Stimulated activated CD4-positive, alpha-beta T cell treated with anti-CD3 and anti-CD28 coated beads, Interleukin-2, amount 100 ng/mL, for 48 hours (primary cell): ENCODE results near the gene FAM124A.
"Not testable (repeated sequence)": the region's sequence is repeated elsewhere in the genome, so short reads cannot be mapped to it uniquely, and the experiment has no call there.

Experiments
- DNase-seq, 2 donors: peaks; one replicate each; pipeline ENCODE4 v3.0.0-alpha.2; 2020

FAM124A gene

GRCh38 chr13:51275101-51275500, 52.9 kb downstream of the FAM124A start:
- no peak for DNase-seq

GRCh38 chr13:51276636-51277035, 54.4 kb downstream of the FAM124A start:
- no peak for DNase-seq

DNA sequence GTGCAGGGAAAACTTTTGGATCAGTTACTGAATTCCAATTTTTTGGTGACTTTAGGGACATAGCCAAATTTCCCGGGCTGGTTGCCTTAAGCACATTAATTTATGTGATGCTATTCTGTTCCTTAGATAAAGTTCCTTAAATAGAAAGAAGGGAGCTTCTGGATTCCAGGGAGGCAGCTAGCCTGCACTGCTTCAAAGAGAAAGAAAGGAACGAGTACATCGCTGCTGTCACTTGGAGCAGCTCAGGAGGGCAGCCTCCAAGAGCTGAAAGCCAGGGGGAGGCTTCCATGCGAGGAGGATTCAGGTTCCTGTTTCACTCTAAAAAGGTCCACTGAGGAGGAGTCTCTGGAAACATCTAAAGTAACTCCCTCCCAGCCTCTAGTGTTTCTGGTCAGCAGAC, 55.7 kb downstream of the FAM124A start:
- no peak for DNase-seq

DNA sequence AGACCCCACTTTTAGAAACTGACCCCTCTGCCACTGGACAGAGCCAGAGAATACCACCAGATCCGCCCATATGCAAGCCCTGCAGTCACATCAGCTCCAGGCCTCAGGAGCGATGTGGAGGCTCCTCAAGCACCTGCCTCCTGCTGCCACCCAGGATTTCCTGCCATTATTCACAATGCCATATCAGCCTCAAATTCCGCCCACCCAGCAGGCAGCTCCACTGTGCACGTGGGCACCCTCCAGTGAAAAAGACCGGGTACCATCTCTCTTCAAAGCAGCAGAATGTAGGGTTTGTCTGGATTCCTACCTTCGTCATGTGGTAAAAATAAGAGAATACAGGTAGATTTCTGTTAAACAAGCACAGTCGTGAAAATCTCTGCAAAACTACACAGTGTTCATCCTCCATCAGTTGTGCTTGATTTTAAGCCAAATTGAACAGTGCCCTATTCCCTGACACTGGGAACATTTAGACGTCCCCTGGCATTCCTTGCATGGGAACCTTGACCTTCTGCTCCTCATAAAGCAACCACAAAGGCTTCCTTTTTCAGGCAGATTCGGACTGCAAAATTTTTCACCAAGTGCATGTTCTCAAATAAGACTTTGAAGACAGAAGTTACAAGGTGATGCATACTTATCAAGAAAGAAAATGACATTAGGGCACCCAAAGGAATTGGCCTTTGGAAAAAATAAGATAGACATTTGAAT, 56.4 kb downstream of the FAM124A start:
- DNase-seq, result no peak

DNA sequence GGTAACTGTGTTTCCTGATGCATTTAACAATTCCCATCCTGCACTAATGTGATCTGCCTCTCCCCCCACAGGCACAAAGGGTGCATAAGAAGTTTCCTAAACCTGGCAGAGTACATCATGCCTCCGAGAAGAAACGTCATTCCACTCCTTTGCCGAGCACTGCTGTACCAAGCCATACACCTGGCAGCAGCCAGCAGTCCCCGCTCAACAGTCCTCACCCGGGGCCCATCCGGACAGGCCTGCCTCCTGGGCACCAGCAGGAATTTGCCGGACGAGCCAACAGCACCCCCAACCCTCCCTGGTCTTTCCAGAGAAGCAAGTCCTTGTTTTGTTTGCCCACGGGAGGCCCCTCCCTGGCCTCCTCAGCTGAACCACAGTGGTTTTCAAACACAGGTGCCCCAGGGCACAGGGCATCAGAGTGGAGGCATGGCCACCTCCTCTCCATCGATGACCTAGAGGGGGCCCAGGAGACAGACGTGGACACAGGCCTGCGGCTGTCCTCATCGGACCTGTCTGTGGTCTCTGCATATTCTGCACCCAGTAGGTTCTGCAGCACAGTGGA, 58.3 kb downstream of the FAM124A start:
- no peak for DNase-seq

GRCh38 chr13:51282322-51282721, 60.1 kb downstream of the FAM124A start:
- DNase-seq, result no peak

GRCh38 chr13:51282923-51283322, 60.7 kb downstream of the FAM124A start:
- not testable (repeated sequence) for DNase-seq

- DNase-seq, result no peak
Observed at GRCh38 chr13:51283371-51283770, 61.2 kb downstream of the FAM124A start.

GRCh38 chr13:51284339-51284738, 62.1 kb downstream of the FAM124A start:
- DNase-seq, result no peak

- peak; percentile 76 to 81 for DNase-seq
Observed at GRCh38 chr13:51286135-51287002, 64.2 kb downstream of the FAM124A start.

GRCh38 chr13:51287758-51288157, 65.6 kb downstream of the FAM124A start:
- DNase-seq, result no peak

GRCh38 chr13:51288254-51288653, 66.1 kb downstream of the FAM124A start:
- not testable (repeated sequence) for DNase-seq

- DNase-seq, result no peak
Observed at GRCh38 chr13:51291341-51291740, 69.1 kb downstream of the FAM124A start.

GRCh38 chr13:51292000-51292565, 69.9 kb downstream of the FAM124A start:
- DNase-seq, result no peak

GRCh38 chr13:51297556-51297955, 75.4 kb downstream of the FAM124A start:
- DNase-seq, result no peak

DNA sequence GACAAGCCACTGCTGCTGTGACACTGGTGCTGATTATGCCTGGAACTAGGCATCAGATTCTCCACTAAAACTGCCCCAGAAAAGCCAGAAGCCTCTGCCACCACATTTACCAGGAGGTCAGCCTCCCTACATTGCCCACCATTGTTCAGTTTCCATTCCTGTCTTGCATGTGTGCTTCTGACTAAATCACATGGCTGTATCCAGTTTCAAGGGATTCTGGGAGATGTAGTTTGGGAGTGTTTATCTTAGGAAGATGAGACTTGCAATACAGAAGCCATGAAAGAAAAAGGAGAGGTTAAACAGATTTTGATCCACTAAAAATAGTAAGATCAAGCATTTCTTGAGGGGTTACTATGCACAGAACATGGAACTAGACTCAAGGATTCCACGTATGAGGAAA, 76.6 kb downstream of the FAM124A start:
- no peak for DNase-seq

DNA sequence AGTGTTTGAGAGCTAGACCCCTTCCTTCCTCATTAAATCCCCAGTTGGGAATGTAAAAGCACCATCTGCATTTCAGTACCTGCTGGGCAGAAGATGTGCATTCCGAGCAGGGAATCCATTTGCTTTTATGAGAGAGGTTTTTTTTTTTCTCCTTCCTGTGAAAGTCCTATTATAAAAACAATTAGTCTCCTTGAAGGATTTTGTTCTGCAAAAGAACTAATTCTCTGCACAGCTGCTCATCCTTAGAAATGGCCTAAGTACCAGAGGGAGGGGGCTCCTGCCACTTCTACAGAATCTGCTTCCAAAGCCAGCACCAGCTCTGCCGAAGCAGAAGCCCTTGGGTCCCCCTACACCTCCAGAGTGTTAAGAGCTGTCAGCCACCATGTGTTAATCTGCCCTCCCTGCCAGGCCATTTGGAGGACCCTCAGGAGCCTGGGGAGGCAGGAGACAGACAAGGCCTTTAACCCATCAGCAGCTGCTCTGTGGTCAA, 80.9 kb downstream of the FAM124A start:
- DNase-seq, result no peak

DNA sequence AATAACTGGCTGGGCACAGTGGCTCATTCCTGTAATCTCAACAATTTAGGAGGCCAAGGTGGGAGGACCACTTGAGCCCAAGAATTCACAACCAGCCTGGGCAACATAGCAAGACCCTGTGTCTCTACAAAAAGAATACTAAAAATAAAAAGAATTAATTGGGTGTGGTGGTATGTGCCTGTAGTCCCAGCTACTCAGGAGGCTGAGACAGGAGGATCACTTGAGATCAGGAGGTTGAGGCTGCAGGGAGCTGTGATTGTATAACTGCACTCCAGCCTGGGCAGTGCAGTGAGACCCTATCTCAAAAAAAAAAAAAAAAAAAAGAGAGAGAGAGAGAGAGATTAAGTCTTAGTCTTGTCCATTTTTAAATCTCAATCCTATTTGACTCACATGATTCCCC, 81.7 kb downstream of the FAM124A start:
- no peak for DNase-seq

DNA sequence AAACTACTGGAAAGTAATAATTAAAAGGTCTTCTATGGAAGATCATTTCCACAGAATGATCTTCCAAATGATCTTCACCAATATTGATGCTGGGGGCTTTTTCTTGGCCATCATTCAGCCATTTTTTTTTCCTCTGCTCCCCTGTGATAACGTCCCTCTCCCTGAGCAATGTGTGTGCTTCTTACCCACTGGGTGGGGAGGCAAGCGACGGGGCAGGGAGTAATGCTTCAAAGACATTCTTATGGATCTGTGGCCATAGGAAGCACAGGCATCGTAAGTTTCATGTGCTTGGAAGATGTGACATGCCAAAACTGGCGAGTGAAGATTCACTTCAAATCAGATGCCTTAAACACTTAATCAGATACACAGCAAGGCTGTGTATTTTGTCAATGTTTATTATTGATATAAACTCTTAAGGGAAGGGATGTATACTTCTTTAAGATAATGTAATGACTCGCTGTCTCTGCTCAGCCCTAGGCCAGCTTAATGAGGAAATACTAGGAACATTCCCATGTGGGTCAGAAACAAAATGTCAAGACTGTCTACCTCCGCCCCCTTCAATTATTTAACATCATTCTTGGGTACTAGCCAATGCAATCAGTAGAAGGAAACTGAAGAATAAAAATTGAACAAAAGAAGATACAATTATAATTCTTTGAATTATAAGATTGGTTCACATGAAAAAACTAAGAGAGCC, 83.2 kb downstream of the FAM124A start:
- no peak for DNase-seq

GRCh38 chr13:51308781-51309180, 86.6 kb downstream of the FAM124A start:
- no peak for DNase-seq

GRCh38 chr13:51311231-51311630, 89.0 kb downstream of the FAM124A start:
- DNase-seq, result no peak

- no peak for DNase-seq
Observed at GRCh38 chr13:51311957-51312520, 89.8 kb downstream of the FAM124A start.
